HG03097 (cell line): Measurements from ENCODE around the gene CNTNAP2.

Experiments
- ATAC-seq: cut with Tn5 transposase; IDR thresholded peaks from one replicate; pipeline ENCODE4 v1.9.1; 2021; ENCODE audit not compliant: unreplicated experiment, low FRiP score

Gene CNTNAP2

DNA sequence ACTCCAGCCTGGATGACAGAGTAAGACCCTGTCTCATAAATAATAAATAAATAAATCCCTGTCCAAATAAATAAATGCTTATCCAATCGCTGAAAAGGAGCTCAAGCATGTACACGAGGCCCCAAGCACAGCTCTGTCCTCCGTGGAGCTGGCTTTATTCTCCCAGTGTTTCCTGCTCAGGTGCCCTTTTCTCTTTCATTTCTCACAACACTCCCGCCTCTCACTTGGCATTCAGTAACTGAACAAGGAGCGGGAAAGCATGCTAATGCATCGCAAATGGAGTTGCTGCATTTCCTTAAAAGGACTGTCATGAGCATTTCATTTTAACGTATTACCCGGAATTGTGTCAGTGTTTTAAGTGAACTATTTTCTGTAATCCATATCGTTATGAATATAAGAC is 2263.1 kb downstream of the CNTNAP2 start:
- no peak for ATAC-seq

DNA sequence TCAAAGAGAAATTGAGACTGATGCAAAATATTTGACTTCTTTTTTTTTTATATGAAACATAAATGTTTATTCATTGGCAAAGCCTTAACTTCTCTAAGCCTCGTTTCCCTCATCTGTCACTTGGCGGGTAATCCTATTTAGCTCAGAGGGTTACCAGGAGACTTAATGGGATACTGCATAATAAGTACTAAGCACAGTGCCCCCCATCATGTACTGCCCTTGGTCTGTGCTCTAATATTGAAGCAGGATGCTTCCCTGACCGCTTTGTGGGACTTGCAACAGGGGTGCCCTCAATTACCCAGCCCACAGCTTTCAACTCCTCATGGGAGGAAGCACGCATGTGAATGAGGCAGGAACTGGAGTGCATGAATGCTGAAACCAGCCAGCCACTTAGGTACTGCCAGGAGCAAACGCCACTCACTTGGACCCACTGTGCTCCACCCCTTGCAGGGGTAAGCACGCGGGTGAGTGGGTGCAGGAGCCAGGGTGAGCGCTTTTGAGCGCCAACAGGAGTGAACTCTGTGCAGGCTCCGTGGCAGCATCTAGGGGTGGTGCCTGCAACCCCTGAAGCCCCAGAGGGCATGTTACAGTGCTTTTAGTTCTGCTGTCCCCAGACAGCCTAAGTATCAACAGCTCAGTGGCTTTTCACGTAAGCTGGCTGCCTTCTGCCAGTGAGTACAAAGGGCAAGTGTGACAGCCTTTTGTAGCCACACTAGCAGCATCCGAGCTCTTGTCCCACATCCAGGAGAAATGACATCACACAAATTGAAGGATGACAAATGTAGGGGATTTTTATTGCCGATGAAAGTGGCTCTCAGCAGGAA is 2264.2 kb downstream of the CNTNAP2 start:
- ATAC-seq = no peak

- ATAC-seq = no peak
Measured at GRCh38 chr7:148382596-148382995, 2266.0 kb downstream of the CNTNAP2 start.

- no peak for ATAC-seq
Measured at GRCh38 chr7:148383651-148384050, 2267.1 kb downstream of the CNTNAP2 start.

- ATAC-seq = no peak
Measured at GRCh38 chr7:148385009-148385682, 2268.5 kb downstream of the CNTNAP2 start.

DNA sequence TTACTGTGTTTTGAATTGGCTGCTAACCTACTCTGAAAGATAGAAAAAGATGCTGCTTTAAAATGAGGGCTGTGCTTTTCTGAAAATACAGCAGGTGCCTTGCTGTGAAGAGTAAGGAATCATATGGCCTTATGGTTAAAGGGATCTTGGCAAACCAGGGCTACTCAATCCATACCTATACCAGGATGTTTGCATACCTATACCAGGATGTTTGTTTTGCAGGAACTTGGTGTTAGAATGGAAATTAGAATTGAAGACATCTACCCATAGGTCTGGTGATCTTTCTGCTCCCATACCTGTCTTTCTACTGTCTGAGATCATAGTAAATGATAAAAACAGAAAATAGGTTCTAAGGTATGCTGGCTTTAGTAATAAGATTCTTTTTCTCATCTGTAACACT is 2273.8 kb downstream of the CNTNAP2 start:
- no peak for ATAC-seq

GRCh38 chr7:148391591-148391990 is 2275.0 kb downstream of the CNTNAP2 start:
- no peak for ATAC-seq

- ATAC-seq = no peak
Measured at GRCh38 chr7:148394582-148394981, 2278.0 kb downstream of the CNTNAP2 start.

GRCh38 chr7:148395352-148395811 is 2278.8 kb downstream of the CNTNAP2 start:
- no peak for ATAC-seq

- ATAC-seq = no peak
Measured at GRCh38 chr7:148395990-148396716, 2279.6 kb downstream of the CNTNAP2 start.

DNA sequence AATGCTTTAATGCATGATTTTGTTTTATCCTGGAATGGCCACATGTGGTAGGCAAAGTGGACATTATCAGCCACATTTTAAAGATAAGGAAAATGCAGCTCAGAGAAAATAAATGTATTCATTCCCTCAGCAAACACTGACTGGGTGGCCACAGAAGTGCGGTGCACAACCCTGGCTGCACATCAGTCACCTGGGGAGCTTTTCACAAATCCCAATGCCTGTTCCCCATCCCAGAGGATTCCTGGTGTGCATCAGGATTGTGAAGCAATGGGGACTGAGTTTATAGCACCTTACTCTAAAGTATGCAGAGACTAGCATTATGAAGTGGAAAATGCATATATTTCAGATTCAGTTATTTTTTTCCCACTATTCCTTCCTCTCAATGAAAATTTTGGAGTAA is 2280.5 kb downstream of the CNTNAP2 start:
- ATAC-seq = no peak

DNA sequence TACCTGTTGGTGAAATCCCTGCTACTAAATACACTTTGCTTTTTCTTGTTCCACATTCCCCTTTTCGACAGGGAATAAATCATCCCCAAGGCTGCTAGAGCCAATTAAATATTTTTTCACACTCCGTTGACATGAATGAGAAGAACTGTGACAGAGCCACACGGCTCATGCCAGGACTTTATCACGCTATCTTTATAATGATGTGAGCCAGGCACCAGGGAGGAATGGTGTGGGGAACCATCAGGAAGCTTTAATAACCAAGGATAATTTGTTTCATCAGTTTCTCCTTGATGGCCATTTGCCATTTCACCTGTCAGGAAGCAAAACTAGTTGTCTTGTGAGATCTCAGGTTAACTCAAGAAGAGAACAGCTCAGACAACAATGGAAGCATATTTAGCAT is 2280.9 kb downstream of the CNTNAP2 start:
- no peak for ATAC-seq

GRCh38 chr7:148397985-148398384 is 2281.4 kb downstream of the CNTNAP2 start:
- no peak for ATAC-seq

- ATAC-seq = no peak
Measured at GRCh38 chr7:148398844-148399365, 2282.3 kb downstream of the CNTNAP2 start.

GRCh38 chr7:148400101-148400500 is 2283.5 kb downstream of the CNTNAP2 start:
- no peak for ATAC-seq

GRCh38 chr7:148402159-148402558 is 2285.6 kb downstream of the CNTNAP2 start:
- ATAC-seq = no peak

DNA sequence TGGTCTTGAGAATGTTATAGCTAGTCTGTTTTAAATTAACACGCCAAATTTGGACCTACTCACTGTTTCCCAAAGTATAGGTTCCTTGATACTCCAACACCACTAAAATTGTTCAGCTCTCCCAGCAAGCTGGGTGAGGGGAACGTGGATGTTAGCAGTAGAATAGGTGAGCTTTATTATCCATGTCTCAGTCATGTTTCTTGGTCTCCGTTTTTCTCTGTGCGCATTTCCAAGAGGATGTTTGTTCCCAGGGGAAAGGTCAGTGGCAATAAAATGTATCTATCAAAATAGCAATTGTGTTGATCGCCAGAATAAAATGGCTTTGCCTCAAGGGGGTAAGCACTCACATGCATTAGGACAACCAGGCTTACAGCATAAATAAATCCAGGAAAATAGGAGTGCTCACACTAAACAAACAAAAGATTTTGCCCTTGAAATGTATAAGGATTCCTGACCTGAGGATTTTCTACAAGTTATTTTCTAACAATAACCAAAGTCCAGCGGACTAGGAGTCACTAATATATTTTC is 2286.9 kb downstream of the CNTNAP2 start:
- no peak for ATAC-seq

- no peak for ATAC-seq
Measured at GRCh38 chr7:148408307-148408706, 2291.7 kb downstream of the CNTNAP2 start.

DNA sequence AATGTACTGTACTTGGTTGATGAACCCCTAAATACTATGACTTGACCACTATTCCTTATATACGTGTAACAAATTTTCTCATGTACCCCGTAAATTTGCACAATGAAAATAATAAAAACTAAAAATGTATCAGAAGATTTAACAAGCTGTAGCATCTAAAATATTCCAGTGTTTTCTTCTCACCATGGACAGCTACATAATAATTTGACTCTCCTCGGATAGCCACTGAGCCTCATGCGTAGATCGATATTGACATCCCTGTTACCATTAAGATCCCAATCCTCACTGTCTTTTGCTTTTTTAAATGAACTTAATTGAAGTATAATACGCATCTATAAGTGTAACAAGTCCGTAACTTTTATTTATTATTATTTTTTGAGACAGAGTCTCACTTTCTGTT is 2294.3 kb downstream of the CNTNAP2 start:
- no peak for ATAC-seq

DNA sequence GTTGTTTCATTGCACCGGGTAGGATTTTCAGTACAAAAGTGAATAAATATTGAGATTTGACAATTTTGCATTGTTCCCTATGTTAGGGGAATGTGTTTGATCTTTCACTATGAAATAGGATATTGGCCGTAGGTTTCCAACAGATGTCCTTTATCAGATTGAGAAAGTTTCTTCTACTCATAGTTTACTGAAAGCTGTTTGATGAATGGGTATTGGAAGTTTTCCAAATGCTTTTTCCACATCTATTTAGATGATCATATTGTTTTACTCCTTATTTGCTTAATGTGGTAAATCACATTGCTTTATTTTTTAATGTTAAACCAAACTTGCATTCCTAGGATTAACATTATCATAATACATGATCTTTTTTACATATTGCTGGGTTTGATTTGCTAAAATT is 2296.1 kb downstream of the CNTNAP2 start:
- ATAC-seq = no peak
